Esophagus squamous epithelium (tissue), 4 donors: ENCODE measurements around the gene OR10G3.

Experiments used
- CTCF ChIP-seq, 6 experiments: fragments of 450-650 bp in 4 of 6; fragments of 200-600 bp in 2 of 6; sonication (generic) in 2 of 6; IDR thresholded peaks; one replicate each; pipeline ENCODE4 v1.5.1; 2016 to 2019; ENCODE audit warnings: antibody characterized with exemption in 6 of 6, mild to moderate bottlenecking in 4 of 6, moderate library complexity in 4 of 6
- POLR2A ChIP-seq, 4 donors: fragments of 450-650 bp; IDR thresholded peaks; one replicate each; pipeline ENCODE4 v1.6.1; 2017; ENCODE audit warnings: antibody characterized with exemption in 4 of 4, mild to moderate bottlenecking in 4 of 4, moderate library complexity in 3 of 4

GRCh38 chr14:21539189-21539940, 40.5 kb downstream of the OR10G3 start:
- TF ChIP-seq CTCF (IDR thresholded peaks at IDR 0.05) (no peak), POLR2A (IDR thresholded peaks at IDR 0.05) (no peak)
